Fibroblast of skin of right quadriceps (primary cell): ENCODE measurements around the gene BMPER.

Experiments
- DNase-seq: peaks from one replicate; pipeline ENCODE4 v3.0.0-alpha.2; 2013

BMPER gene

GRCh38 chr7:34036051-34036920 lies 130.9 kb downstream of the BMPER start:
- no peak for DNase-seq

- DNase-seq, result no peak
Measured at GRCh38 chr7:34036972-34037792, 131.8 kb downstream of the BMPER start.

GRCh38 chr7:34038816-34039470 lies 133.6 kb downstream of the BMPER start:
- peak; percentile 65 for DNase-seq

GRCh38 chr7:34041707-34042106 lies 136.4 kb downstream of the BMPER start:
- peak; percentile 49 for DNase-seq

GRCh38 chr7:34042406-34042805 lies 137.1 kb downstream of the BMPER start:
- DNase-seq, result peak; percentile 67

GRCh38 chr7:34043461-34044305 lies 138.3 kb downstream of the BMPER start:
- no peak for DNase-seq

- no peak for DNase-seq
Measured at GRCh38 chr7:34044306-34044643, 138.9 kb downstream of the BMPER start.

- no peak for DNase-seq
Measured at GRCh38 chr7:34044734-34045353, 139.5 kb downstream of the BMPER start.

- no peak for DNase-seq
Measured at GRCh38 chr7:34048445-34048844, 143.1 kb downstream of the BMPER start.

- no peak for DNase-seq
Measured at GRCh38 chr7:34054075-34054474, 148.7 kb downstream of the BMPER start.

- DNase-seq, result no peak
Measured at GRCh38 chr7:34057136-34057535, 151.8 kb downstream of the BMPER start.

- peak; percentile 25 for DNase-seq
Measured at GRCh38 chr7:34057956-34058355, 152.6 kb downstream of the BMPER start.

GRCh38 chr7:34058801-34059135 lies 153.4 kb downstream of the BMPER start:
- DNase-seq, result peak; percentile 23

- DNase-seq, result no peak
Measured at GRCh38 chr7:34059136-34059828, 153.9 kb downstream of the BMPER start.

- peak; percentile 75 for DNase-seq
Measured at GRCh38 chr7:34060196-34060947, 155.0 kb downstream of the BMPER start.

GRCh38 chr7:34061149-34061548 lies 155.8 kb downstream of the BMPER start:
- DNase-seq, result peak; percentile 88

- no peak for DNase-seq
Measured at GRCh38 chr7:34062341-34062740, 157.0 kb downstream of the BMPER start.

GRCh38 chr7:34062826-34063225 lies 157.5 kb downstream of the BMPER start:
- no peak for DNase-seq

- no peak for DNase-seq
Measured at GRCh38 chr7:34064519-34065158, 159.3 kb downstream of the BMPER start.

- DNase-seq, result no peak
Measured at GRCh38 chr7:34066411-34066810, 161.1 kb downstream of the BMPER start.
